ENCODE results near the gene KATNB1.

DNA sequence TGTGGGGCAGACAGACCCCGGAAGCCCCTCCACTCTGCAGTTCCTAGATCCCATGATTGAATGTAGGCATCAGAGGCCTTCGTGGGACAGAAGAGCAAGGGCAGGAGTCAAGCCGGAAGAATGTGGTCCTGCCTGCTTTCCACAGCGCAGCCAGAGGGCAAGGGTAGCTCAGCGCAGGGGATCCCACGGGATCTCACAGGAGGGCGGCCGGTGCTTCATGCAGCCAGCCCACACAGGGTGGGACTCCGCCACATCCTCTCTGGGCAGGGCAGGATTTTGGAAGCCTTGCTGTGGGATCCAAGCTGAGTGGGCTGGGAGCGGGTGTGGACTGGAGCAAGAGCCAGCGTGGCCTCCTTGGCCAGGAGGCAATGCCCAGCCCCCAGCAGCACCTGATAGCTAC, 13.0 kb downstream of the KATNB1 start:
- TF ChIP-seq, protein P1, sequence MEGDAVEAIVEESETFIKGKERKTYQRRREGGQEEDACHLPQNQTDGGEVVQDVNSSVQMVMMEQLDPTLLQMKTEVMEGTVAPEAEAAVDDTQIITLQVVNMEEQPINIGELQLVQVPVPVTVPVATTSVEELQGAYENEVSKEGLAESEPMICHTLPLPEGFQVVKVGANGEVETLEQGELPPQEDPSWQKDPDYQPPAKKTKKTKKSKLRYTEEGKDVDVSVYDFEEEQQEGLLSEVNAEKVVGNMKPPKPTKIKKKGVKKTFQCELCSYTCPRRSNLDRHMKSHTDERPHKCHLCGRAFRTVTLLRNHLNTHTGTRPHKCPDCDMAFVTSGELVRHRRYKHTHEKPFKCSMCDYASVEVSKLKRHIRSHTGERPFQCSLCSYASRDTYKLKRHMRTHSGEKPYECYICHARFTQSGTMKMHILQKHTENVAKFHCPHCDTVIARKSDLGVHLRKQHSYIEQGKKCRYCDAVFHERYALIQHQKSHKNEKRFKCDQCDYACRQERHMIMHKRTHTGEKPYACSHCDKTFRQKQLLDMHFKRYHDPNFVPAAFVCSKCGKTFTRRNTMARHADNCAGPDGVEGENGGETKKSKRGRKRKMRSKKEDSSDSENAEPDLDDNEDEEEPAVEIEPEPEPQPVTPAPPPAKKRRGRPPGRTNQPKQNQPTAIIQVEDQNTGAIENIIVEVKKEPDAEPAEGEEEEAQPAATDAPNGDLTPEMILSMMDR (IDR thresholded peaks at IDR 0.05), result no peak
- TF ChIP-seq POLR2A (IDR thresholded peaks at IDR 0.05), result no peak

Measured in lower leg skin (tissue), 3 donors.